SK-N-SH treated with all-trans-retinoic acid at 6 μM for 48 hours (cell line): ENCODE results near the gene LRGUK.

Source experiments
- ZNF565 ChIP-seq: fragments of 450-650 bp; formaldehyde crosslinking; conservative IDR thresholded peaks from 2 replicates; pipeline ENCODE4 v1.5.0; 2020; ENCODE audit warnings: low read depth, mild to moderate bottlenecking, moderate library complexity
- ZNF8 ChIP-seq: fragments of 450-650 bp; formaldehyde crosslinking; IDR thresholded peaks from 2 replicates; pipeline ENCODE4 v1.5.0; 2020; ENCODE audit warnings: mild to moderate bottlenecking, moderate library complexity
- TF ChIP-seq, protein P1 (sequence below): fragments of 250-450 bp; sonication (Bioruptor Pico); IDR thresholded peaks from 2 replicates; pipeline ENCODE4 v1.8.0; 2020; ENCODE audit warnings: mild to moderate bottlenecking, moderate library complexity, borderline replicate concordance
- TF ChIP-seq, protein P2 (sequence below): fragments of 250-450 bp; sonication (Bioruptor Pico); IDR thresholded peaks from 2 replicates; pipeline ENCODE4 v1.5.0; 2020; ENCODE audit warnings: mild to moderate bottlenecking, moderate library complexity

DNA sequence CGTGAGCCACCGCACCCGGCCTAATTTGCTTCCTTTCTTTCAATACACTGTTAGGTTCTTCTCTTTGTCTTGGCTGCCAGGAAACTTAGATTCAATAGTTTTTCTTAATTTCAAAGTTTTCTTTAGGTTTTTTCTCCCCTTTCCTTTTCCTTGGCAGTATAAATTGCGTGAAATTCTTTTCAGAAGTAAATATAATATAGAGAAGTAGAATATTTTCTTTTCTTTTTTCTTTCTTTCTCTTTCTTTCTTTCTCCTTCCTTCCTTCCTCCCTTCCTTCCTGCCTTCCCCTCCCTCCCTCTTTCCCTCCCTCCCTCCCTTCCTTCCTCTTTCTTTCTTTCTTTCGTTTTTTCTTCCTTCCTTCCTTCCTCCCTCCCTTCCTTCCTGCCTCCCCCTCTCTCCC is 1.7 kb downstream of the LRGUK start:
- TF ChIP-seq ZNF8 (CRISPR knock-in tag) (no peak), ZNF565 (no peak)
- TF ChIP-seq, protein P1, sequence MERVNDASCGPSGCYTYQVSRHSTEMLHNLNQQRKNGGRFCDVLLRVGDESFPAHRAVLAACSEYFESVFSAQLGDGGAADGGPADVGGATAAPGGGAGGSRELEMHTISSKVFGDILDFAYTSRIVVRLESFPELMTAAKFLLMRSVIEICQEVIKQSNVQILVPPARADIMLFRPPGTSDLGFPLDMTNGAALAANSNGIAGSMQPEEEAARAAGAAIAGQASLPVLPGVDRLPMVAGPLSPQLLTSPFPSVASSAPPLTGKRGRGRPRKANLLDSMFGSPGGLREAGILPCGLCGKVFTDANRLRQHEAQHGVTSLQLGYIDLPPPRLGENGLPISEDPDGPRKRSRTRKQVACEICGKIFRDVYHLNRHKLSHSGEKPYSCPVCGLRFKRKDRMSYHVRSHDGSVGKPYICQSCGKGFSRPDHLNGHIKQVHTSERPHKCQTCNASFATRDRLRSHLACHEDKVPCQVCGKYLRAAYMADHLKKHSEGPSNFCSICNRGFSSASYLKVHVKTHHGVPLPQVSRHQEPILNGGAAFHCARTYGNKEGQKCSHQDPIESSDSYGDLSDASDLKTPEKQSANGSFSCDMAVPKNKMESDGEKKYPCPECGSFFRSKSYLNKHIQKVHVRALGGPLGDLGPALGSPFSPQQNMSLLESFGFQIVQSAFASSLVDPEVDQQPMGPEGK: no peak
- TF ChIP-seq, protein P2, sequence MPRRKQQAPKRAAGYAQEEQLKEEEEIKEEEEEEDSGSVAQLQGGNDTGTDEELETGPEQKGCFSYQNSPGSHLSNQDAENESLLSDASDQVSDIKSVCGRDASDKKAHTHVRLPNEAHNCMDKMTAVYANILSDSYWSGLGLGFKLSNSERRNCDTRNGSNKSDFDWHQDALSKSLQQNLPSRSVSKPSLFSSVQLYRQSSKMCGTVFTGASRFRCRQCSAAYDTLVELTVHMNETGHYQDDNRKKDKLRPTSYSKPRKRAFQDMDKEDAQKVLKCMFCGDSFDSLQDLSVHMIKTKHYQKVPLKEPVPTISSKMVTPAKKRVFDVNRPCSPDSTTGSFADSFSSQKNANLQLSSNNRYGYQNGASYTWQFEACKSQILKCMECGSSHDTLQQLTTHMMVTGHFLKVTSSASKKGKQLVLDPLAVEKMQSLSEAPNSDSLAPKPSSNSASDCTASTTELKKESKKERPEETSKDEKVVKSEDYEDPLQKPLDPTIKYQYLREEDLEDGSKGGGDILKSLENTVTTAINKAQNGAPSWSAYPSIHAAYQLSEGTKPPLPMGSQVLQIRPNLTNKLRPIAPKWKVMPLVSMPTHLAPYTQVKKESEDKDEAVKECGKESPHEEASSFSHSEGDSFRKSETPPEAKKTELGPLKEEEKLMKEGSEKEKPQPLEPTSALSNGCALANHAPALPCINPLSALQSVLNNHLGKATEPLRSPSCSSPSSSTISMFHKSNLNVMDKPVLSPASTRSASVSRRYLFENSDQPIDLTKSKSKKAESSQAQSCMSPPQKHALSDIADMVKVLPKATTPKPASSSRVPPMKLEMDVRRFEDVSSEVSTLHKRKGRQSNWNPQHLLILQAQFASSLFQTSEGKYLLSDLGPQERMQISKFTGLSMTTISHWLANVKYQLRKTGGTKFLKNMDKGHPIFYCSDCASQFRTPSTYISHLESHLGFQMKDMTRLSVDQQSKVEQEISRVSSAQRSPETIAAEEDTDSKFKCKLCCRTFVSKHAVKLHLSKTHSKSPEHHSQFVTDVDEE: no peak
